ENCODE results near the gene CFAP54. TPM values are rescaled to one million over a fixed set of nuclear protein-coding genes. Genes with fewer than 3 reads are reported as not detected.

CFAP54 gene
- total and polyA plus RNA-seq, 2 experiments from 2014 or later = 0.07 to 0.76 TPM

DNA sequence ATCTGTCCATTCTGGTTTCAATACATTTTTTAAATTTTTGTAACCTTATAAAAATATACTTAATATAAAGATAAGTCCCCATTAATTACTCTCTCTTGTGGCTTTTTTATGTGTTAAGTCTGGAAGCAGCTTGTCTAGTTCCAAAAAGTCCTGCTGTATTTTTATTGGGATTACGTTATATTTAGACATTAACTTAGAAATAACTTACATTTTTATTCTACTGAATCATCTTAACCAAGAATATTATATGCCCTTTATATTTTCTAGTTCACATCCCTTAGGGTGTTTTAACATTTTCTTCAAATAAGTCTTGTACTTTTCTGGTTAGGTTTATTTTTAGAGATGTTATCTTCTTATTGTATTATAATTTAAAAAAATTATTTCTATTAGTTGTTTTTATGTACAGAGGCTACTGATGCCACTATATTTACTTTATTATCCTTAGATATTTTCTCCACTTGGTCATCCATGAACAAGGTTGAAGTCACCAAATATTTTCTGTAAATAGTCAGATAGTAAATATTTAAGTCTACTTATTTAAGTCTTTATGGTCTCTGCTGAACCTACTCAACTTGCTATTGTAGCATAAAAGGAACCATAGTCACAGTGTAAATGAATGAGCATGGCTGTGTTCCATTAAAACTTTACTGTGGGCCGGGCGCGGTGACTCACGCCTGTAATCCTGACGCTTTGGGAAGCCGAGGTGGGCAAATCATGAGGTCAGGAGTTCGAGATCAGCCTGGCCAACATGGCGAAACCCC is 285.3 kb downstream of the CFAP54 start (continued):
- TF ChIP-seq, protein P1, sequence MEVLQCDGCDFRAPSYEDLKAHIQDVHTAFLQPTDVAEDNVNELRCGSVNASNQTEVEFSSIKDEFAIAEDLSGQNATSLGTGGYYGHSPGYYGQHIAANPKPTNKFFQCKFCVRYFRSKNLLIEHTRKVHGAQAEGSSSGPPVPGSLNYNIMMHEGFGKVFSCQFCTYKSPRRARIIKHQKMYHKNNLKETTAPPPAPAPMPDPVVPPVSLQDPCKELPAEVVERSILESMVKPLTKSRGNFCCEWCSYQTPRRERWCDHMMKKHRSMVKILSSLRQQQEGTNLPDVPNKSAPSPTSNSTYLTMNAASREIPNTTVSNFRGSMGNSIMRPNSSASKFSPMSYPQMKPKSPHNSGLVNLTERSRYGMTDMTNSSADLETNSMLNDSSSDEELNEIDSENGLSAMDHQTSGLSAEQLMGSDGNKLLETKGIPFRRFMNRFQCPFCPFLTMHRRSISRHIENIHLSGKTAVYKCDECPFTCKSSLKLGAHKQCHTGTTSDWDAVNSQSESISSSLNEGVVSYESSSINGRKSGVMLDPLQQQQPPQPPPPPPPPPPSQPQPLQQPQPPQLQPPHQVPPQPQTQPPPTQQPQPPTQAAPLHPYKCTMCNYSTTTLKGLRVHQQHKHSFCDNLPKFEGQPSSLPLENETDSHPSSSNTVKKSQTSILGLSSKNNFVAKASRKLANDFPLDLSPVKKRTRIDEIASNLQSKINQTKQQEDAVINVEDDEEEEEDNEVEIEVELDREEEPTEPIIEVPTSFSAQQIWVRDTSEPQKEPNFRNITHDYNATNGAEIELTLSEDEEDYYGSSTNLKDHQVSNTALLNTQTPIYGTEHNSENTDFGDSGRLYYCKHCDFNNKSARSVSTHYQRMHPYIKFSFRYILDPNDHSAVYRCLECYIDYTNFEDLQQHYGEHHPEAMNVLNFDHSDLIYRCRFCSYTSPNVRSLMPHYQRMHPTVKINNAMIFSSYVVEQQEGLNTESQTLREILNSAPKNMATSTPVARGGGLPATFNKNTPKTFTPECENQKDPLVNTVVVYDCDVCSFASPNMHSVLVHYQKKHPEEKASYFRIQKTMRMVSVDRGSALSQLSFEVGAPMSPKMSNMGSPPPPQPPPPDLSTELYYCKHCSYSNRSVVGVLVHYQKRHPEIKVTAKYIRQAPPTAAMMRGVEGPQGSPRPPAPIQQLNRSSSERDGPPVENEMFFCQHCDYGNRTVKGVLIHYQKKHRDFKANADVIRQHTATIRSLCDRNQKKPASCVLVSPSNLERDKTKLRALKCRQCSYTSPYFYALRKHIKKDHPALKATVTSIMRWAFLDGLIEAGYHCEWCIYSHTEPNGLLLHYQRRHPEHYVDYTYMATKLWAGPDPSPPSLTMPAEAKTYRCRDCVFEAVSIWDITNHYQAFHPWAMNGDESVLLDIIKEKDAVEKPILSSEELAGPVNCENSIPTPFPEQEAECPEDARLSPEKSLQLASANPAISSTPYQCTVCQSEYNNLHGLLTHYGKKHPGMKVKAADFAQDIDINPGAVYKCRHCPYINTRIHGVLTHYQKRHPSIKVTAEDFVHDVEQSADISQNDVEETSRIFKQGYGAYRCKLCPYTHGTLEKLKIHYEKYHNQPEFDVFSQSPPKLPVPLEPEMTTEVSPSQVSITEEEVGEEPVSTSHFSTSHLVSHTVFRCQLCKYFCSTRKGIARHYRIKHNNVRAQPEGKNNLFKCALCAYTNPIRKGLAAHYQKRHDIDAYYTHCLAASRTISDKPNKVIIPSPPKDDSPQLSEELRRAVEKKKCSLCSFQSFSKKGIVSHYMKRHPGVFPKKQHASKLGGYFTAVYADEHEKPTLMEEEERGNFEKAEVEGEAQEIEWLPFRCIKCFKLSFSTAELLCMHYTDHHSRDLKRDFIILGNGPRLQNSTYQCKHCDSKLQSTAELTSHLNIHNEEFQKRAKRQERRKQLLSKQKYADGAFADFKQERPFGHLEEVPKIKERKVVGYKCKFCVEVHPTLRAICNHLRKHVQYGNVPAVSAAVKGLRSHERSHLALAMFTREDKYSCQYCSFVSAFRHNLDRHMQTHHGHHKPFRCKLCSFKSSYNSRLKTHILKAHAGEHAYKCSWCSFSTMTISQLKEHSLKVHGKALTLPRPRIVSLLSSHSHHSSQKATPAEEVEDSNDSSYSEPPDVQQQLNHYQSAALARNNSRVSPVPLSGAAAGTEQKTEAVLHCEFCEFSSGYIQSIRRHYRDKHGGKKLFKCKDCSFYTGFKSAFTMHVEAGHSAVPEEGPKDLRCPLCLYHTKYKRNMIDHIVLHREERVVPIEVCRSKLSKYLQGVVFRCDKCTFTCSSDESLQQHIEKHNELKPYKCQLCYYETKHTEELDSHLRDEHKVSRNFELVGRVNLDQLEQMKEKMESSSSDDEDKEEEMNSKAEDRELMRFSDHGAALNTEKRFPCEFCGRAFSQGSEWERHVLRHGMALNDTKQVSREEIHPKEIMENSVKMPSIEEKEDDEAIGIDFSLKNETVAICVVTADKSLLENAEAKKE (CRISPR knock-in tag; IDR thresholded peaks at IDR 0.05) = no peak
- TF ChIP-seq, protein P2, sequence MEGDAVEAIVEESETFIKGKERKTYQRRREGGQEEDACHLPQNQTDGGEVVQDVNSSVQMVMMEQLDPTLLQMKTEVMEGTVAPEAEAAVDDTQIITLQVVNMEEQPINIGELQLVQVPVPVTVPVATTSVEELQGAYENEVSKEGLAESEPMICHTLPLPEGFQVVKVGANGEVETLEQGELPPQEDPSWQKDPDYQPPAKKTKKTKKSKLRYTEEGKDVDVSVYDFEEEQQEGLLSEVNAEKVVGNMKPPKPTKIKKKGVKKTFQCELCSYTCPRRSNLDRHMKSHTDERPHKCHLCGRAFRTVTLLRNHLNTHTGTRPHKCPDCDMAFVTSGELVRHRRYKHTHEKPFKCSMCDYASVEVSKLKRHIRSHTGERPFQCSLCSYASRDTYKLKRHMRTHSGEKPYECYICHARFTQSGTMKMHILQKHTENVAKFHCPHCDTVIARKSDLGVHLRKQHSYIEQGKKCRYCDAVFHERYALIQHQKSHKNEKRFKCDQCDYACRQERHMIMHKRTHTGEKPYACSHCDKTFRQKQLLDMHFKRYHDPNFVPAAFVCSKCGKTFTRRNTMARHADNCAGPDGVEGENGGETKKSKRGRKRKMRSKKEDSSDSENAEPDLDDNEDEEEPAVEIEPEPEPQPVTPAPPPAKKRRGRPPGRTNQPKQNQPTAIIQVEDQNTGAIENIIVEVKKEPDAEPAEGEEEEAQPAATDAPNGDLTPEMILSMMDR (conservative IDR thresholded peaks at IDR 0.05; ENCODE audit: low read depth in 2 of 2) = no peak
- TF ChIP-seq STAT1 (IDR thresholded peaks at IDR 0.05; ENCODE audit: unreplicated experiment) (no peak), ZNF114 (CRISPR knock-in tag; IDR thresholded peaks at IDR 0.05) (no peak), EZH2 (IDR thresholded peaks at IDR 0.05; ENCODE audit: low read depth, unreplicated experiment) (no peak), NANOG (IDR thresholded peaks at IDR 0.05; ENCODE audit: borderline replicate concordance) (no peak)
- TF ChIP-seq, protein P3, sequence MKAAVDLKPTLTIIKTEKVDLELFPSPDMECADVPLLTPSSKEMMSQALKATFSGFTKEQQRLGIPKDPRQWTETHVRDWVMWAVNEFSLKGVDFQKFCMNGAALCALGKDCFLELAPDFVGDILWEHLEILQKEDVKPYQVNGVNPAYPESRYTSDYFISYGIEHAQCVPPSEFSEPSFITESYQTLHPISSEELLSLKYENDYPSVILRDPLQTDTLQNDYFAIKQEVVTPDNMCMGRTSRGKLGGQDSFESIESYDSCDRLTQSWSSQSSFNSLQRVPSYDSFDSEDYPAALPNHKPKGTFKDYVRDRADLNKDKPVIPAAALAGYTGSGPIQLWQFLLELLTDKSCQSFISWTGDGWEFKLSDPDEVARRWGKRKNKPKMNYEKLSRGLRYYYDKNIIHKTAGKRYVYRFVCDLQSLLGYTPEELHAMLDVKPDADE (IDR thresholded peaks at IDR 0.05) = no peak
